ENCODE measurements around the gene IFNK.

DNA sequence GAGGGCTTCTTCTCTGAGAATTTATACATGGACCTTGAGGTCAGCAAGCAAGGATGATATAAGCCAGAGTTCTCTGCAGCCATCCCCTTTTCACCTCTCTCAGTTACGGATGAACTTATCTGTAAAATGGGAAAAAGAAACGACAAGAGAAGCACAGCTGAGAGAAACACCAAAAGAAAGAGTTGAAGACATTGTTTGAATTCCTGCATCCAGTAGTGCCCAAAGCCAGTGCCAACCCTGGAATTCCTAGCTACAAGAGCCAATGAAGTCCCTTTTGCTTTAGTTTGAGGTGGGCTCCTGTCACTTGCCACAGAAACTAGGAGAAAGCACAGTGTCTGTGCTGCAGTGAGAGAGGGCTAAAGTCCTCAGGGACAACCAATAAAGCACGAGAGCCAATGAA is 12.1 kb downstream of the IFNK start:
- TF ChIP-seq, protein P1, sequence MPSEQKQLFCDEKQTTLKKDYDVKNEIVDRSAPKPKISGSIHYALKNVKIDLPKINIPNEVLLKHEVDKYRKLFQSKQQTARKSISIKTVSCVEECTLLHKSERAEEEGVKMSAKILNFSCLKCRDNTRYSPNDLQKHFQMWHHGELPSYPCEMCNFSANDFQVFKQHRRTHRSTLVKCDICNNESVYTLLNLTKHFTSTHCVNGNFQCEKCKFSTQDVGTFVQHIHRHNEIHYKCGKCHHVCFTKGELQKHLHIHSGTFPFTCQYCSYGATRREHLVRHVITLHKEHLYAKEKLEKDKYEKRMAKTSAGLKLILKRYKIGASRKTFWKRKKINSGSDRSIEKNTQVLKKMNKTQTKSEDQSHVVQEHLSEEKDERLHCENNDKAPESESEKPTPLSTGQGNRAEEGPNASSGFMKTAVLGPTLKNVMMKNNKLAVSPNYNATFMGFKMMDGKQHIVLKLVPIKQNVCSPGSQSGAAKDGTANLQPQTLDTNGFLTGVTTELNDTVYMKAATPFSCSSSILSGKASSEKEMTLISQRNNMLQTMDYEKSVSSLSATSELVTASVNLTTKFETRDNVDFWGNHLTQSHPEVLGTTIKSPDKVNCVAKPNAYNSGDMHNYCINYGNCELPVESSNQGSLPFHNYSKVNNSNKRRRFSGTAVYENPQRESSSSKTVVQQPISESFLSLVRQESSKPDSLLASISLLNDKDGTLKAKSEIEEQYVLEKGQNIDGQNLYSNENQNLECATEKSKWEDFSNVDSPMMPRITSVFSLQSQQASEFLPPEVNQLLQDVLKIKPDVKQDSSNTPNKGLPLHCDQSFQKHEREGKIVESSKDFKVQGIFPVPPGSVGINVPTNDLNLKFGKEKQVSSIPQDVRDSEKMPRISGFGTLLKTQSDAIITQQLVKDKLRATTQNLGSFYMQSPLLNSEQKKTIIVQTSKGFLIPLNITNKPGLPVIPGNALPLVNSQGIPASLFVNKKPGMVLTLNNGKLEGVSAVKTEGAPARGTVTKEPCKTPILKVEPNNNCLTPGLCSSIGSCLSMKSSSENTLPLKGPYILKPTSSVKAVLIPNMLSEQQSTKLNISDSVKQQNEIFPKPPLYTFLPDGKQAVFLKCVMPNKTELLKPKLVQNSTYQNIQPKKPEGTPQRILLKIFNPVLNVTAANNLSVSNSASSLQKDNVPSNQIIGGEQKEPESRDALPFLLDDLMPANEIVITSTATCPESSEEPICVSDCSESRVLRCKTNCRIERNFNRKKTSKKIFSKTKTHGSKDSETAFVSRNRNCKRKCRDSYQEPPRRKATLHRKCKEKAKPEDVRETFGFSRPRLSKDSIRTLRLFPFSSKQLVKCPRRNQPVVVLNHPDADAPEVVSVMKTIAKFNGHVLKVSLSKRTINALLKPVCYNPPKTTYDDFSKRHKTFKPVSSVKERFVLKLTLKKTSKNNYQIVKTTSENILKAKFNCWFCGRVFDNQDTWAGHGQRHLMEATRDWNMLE (tag by site-specific recombination; conservative IDR thresholded peaks at IDR 0.05; ENCODE audit: low read depth): no peak
- TF ChIP-seq SALL2 (tag by site-specific recombination; IDR thresholded peaks at IDR 0.05; ENCODE audit: borderline replicate concordance) (no peak), KLF9 (tag by site-specific recombination; IDR thresholded peaks at IDR 0.05; ENCODE audit: low read depth) (no peak), ZNF121 (tag by site-specific recombination; IDR thresholded peaks at IDR 0.05) (no peak), ZNF791 (tag by site-specific recombination; IDR thresholded peaks at IDR 0.05) (no peak), TCF7L2 (IDR thresholded peaks at IDR 0.05; ENCODE audit: borderline replicate concordance, low read depth, low read length) (no peak)
- TF ChIP-seq, protein P2, sequence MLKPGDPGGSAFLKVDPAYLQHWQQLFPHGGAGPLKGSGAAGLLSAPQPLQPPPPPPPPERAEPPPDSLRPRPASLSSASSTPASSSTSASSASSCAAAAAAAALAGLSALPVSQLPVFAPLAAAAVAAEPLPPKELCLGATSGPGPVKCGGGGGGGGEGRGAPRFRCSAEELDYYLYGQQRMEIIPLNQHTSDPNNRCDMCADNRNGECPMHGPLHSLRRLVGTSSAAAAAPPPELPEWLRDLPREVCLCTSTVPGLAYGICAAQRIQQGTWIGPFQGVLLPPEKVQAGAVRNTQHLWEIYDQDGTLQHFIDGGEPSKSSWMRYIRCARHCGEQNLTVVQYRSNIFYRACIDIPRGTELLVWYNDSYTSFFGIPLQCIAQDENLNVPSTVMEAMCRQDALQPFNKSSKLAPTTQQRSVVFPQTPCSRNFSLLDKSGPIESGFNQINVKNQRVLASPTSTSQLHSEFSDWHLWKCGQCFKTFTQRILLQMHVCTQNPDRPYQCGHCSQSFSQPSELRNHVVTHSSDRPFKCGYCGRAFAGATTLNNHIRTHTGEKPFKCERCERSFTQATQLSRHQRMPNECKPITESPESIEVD (tag by site-specific recombination; IDR thresholded peaks at IDR 0.05): no peak
- TF ChIP-seq, protein P3, sequence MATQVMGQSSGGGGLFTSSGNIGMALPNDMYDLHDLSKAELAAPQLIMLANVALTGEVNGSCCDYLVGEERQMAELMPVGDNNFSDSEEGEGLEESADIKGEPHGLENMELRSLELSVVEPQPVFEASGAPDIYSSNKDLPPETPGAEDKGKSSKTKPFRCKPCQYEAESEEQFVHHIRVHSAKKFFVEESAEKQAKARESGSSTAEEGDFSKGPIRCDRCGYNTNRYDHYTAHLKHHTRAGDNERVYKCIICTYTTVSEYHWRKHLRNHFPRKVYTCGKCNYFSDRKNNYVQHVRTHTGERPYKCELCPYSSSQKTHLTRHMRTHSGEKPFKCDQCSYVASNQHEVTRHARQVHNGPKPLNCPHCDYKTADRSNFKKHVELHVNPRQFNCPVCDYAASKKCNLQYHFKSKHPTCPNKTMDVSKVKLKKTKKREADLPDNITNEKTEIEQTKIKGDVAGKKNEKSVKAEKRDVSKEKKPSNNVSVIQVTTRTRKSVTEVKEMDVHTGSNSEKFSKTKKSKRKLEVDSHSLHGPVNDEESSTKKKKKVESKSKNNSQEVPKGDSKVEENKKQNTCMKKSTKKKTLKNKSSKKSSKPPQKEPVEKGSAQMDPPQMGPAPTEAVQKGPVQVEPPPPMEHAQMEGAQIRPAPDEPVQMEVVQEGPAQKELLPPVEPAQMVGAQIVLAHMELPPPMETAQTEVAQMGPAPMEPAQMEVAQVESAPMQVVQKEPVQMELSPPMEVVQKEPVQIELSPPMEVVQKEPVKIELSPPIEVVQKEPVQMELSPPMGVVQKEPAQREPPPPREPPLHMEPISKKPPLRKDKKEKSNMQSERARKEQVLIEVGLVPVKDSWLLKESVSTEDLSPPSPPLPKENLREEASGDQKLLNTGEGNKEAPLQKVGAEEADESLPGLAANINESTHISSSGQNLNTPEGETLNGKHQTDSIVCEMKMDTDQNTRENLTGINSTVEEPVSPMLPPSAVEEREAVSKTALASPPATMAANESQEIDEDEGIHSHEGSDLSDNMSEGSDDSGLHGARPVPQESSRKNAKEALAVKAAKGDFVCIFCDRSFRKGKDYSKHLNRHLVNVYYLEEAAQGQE (tag by site-specific recombination; IDR thresholded peaks at IDR 0.05): no peak

All from HEK293 (cell line).